Aorta (tissue), 5 donors: Measurements from ENCODE around the gene RGS6. TPM values are rescaled to one million over a fixed set of nuclear protein-coding genes. Genes with fewer than 3 reads are reported as not detected.

ENCODE experiments used
- ATAC-seq: fragments of 200-7000 bp; cut with Tn5 transposase; one replicate; pipeline ENCODE4 v1.9.1; 2022; ENCODE audit warnings: moderate library complexity; ENCODE audit not compliant: low FRiP score
- DNase-seq, 2 donors: peaks; one replicate each; pipeline ENCODE4 v3.0.0-alpha.2; 2020
- H3K27ac ChIP-seq, 2 donors: one replicate each; pipeline ENCODE4 v1.5.1; 2013; ENCODE audit warnings: low read length in 2 of 2, mild to moderate bottlenecking in 2 of 2, moderate library complexity in 2 of 2, control low read depth in 1 of 2, inconsistent platforms in 1 of 2, low read depth in 1 of 2
- H3K27me3 ChIP-seq, 2 donors: one replicate each; pipeline ENCODE4 v1.6.1; 2013; ENCODE audit warnings: control low read depth in 1 of 2, low read length in 1 of 2, mild to moderate bottlenecking in 1 of 2, moderate library complexity in 1 of 2; ENCODE audit not compliant: insufficient read depth in 2 of 2, control insufficient read depth in 1 of 2
- H3K36me3 ChIP-seq, 2 donors: one replicate each; pipeline ENCODE4 v1.6.1; 2013; ENCODE audit warnings: control low read depth in 1 of 2, low read length in 1 of 2, mild to moderate bottlenecking in 1 of 2; ENCODE audit not compliant: insufficient read depth in 2 of 2, control insufficient read depth in 1 of 2
- H3K4me1 ChIP-seq, 2 donors: one replicate each; pipeline ENCODE4 v1.6.1; 2013; ENCODE audit warnings: low read length in 2 of 2, control low read depth in 1 of 2, mild to moderate bottlenecking in 1 of 2, moderate library complexity in 1 of 2; ENCODE audit not compliant: insufficient read depth in 2 of 2, control insufficient read depth in 1 of 2
- H3K4me3 ChIP-seq, 2 donors: one replicate each; pipeline ENCODE4 v1.5.1; 2013; ENCODE audit warnings: low read length in 2 of 2, control low read depth in 1 of 2, mild to moderate bottlenecking in 1 of 2
- H3K9me3 ChIP-seq: one replicate; pipeline ENCODE4 v1.6.1; 2013; ENCODE audit warnings: mild to moderate bottlenecking, low read length; ENCODE audit not compliant: control insufficient read depth
- WGBS, 2 donors: extraction: QIAGEN DNeasy Blood & Tissue Kit; methylation state at CpG; one replicate each; pipeline ENCODE4 v1.1.7; 2013; 5-methylcytosine and 5-hydroxymethylcytosine counted together
- intact Hi-C, 2 donors: fragments of 100-400 bp; cut with DNase I; formaldehyde crosslinking; loops; one replicate each; pipeline versions ENCODE4 v1.14.2 to v1.15.0; 2022
- polyA plus RNA-seq, 2 donors: library from polyadenylated mRNA; stranded (reverse); fragments of 200-250 nt; gene quantifications; one replicate each; pipeline ENCODE4 v1.2.3, GENCODE V29; 2013
- total RNA-seq, 2 donors: library from RNA; stranded (reverse); fragmentation: NEBNext Ultra II Directional; extraction: Animal tissue kit (Norgen Biotek cat#: 25700); gene quantifications; one replicate each; pipeline ENCODE4 v1.2.1, GENCODE V29; 2021
- donor health status: healthy with polysubstance abuse.
- donor health status: Bipolar disorder and iron deficiency.
- donor health status: DM: no; HTN: no; CAD: no.
- donor health status: DM: no; HTN: no; CAD: no.
- donor health status: DM: yes; HTN: yes; CAD: no.

RGS6 gene
- total and polyA plus RNA-seq, 4 donors, result 0.05 to 2.0 (median 1.8) TPM; not detected in 1

DNA sequence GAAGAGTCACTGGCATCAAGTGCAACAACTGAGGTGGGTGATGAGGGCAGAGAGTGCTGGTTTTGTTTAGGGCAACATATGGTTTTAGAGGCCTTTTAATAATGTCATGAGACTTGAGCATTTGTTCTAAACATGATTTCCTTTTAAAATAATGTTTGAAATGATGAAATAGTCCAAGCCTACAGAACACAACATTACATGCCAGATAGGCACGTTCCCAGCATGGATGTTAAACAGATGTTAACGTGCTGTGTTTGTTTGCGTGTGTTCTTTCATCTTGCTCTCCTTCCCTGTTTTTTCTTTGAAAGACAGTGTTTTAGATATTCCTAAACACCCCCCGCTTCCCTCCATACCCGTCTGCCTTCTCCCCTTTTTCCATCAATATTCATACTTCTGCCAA is 82.3 kb downstream of the RGS6 start:
- Histone ChIP-seq H3K27me3 (no peaks in the 10 kb centered on the region), H3K4me1 (no peaks in the 10 kb centered on the region), H3K4me3 (no peak overlapping the region), H3K36me3 (no peaks in the 10 kb centered on the region), H3K9me3 (peaks cover 1% of the 10 kb centered on the region), H3K27ac (no peak overlapping the region)
- intact Hi-C loops, result no loop called here
- DNase-seq (no peak), ATAC-seq (no peak)
- 83 to 87% methylated on average over 5 of the region's 5 CpGs for WGBS, 2 donors

GRCh38 chr14:72017290-72017689 is 85.1 kb downstream of the RGS6 start:
- ATAC-seq (no peak), DNase-seq (no peak)
- no peaks in the 10 kb centered on the region for H3K4me1 ChIP-seq
- H3K27me3 ChIP-seq, result no peaks in the 10 kb centered on the region
- intact Hi-C loops, result no loop called here
- peaks cover 4% of the 10 kb centered on the region for H3K9me3 ChIP-seq
- no peak overlapping the region for H3K27ac ChIP-seq
- H3K4me3 ChIP-seq, result no peak overlapping the region
- H3K36me3 ChIP-seq, result no peaks in the 10 kb centered on the region

DNA sequence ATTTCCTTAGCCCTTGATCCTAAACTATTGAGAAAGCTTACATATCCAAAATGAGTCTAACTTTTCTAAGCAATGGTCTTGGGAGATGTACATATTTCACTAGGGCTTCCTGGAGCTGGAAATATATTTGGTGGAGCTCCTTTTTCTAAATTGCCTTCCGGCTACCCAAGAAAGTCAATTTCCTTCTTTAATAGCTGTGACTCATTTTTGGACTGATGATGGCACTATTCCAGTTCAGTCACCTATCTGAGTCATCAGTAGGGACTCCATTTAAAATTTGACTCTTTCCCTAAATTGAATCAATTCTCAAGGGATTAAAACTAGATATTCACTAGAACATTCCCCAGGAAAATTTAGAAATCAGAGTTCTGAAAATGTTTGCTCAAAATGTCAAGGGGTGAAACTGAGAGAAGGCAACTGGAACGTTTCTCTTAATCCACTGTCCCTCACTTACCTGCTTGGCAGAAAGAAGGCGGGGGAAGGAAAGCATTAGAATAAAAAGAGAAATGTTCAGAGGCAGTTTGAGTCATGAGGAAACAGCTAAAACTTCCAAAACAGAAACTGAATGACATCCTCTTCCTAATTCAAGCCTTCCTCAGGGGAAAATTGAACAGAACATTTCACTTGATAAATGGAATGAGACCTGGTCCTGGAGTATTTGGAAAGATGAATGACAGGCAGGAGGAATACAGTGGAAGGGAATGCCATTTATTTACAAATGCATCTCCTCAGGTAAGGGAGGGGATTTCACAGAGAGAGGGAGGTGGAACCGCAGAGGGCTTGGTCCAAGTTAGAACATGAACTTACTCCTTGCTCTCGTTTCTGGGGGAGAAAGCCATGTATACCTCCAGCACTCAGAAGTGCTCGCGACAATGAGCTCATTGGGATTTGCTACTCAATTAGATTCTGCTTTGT is 91.2 kb downstream of the RGS6 start:
- peaks cover 0 to 3% of the 10 kb centered on the region in 2 donors for H3K27me3 ChIP-seq
- no peak overlapping the region for H3K27ac ChIP-seq
- no peak overlapping the region for H3K4me3 ChIP-seq
- DNase-seq, result no peak
- intact Hi-C loops, result loop anchor here (2.0 to 10.0 kb wide), 2 partner anchors 269 to 271 kb away; no protein-coding TSS in a partner anchor
- H3K4me1 ChIP-seq, result no peaks in the 10 kb centered on the region
- no peaks in the 10 kb centered on the region for H3K36me3 ChIP-seq
- 32 to 45% methylated on average over 7 of the region's 7 CpGs for WGBS, 2 donors
- H3K9me3 ChIP-seq, result peaks cover 4% of the 10 kb centered on the region
- no peak for ATAC-seq

- Histone ChIP-seq H3K27me3 (peaks cover 0 to 3% of the 10 kb centered on the region in 2 donors), H3K36me3 (no peaks in the 10 kb centered on the region), H3K9me3 (peaks cover 4% of the 10 kb centered on the region), H3K4me1 (no peaks in the 10 kb centered on the region), H3K27ac (no peak overlapping the region), H3K4me3 (no peak overlapping the region)
- no peak for DNase-seq
- WGBS, 2 donors, result 23 to 33% methylated on average over 6 of the region's 6 CpGs
- intact Hi-C loops, result loop anchor here (2.0 to 10.0 kb wide), 2 partner anchors 269 to 271 kb away; no protein-coding TSS in a partner anchor
- no peak for ATAC-seq
Measured at GRCh38 chr14:72024043-72024407, 91.8 kb downstream of the RGS6 start.

- DNase-seq (no peak), ATAC-seq (no peak)
- Histone ChIP-seq H3K36me3 (no peaks in the 10 kb centered on the region), H3K27me3 (peaks cover 0 to 3% of the 10 kb centered on the region in 2 donors), H3K27ac (no peak overlapping the region), H3K4me1 (no peaks in the 10 kb centered on the region), H3K4me3 (no peak overlapping the region), H3K9me3 (peaks cover 5% of the 10 kb centered on the region)
- intact Hi-C loops, result loop anchor here (2.0 to 10.0 kb wide), 2 partner anchors 268 to 270 kb away; no protein-coding TSS in a partner anchor
- WGBS, 2 donors, result 67 to 73% methylated on average over 4 of the region's 4 CpGs
Measured at GRCh38 chr14:72024504-72024903, 92.3 kb downstream of the RGS6 start.

DNA sequence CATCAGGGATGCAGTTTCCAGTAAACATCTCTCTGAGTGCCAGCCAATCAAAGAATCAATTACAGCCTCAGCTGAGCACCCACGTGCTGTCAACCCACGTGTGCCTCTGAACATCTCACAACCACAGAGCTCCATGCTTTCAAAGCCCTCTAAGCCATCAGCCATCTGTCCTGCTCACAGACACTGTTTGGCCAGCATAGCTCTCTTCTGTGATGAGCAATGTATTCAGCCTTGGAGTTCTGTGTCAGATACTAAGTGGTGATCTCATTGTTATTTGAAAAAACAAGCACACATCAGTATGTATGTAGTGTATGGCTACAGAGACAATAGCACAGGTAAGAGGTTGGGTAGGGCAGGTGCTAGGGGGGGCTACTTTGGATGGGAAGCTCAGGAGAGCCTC is 94.3 kb downstream of the RGS6 start:
- no peak for DNase-seq
- Histone ChIP-seq H3K27me3 (peaks cover 0 to 3% of the 10 kb centered on the region in 2 donors), H3K4me3 (no peak overlapping the region), H3K36me3 (no peaks in the 10 kb centered on the region), H3K27ac (no peak overlapping the region), H3K4me1 (no peaks in the 10 kb centered on the region), H3K9me3 (peaks cover 3% of the 10 kb centered on the region)
- 30 to 47% methylated on average over 2 of the region's 2 CpGs for WGBS, 2 donors
- ATAC-seq, result no peak
- intact Hi-C loops, result loop anchor here in 1 of 2 donors (10.0 kb wide), 1 partner anchor 268 kb away; no protein-coding TSS in a partner anchor

GRCh38 chr14:72027061-72027460 is 94.8 kb downstream of the RGS6 start:
- ATAC-seq (no peak), DNase-seq (no peak)
- Histone ChIP-seq H3K27me3 (peaks cover 0 to 3% of the 10 kb centered on the region in 2 donors), H3K4me1 (no peaks in the 10 kb centered on the region), H3K36me3 (no peaks in the 10 kb centered on the region), H3K27ac (no peak overlapping the region), H3K4me3 (no peak overlapping the region), H3K9me3 (peaks cover 3% of the 10 kb centered on the region)
- 51 to 75% methylated on average over 1 of the region's 1 CpG for WGBS, 2 donors
- intact Hi-C loops, result loop anchor here in 1 of 2 donors (10.0 kb wide), 1 partner anchor 268 kb away; no protein-coding TSS in a partner anchor

DNA sequence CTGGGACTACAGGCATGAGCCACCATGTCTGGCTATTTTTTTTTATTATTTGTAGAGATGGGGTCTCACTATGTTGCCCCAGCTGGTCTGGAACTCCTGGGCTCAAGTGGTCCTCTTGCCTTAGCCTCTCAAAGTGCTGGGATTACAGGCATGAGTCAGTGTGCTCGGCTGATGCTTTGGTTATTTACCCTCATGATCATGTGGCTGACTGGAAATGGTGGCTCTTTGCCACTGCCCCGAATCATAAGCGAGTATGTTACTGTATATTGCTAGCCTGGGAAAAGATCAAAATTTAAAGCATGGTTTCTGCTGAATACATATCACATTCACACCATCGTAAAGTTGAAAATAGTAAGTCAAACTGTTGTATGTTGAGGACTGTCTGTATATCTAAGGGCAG is 101.1 kb downstream of the RGS6 start:
- DNase-seq, result no peak
- H3K27me3 ChIP-seq, result no peaks in the 10 kb centered on the region
- intact Hi-C loops, result no loop called here

DNA sequence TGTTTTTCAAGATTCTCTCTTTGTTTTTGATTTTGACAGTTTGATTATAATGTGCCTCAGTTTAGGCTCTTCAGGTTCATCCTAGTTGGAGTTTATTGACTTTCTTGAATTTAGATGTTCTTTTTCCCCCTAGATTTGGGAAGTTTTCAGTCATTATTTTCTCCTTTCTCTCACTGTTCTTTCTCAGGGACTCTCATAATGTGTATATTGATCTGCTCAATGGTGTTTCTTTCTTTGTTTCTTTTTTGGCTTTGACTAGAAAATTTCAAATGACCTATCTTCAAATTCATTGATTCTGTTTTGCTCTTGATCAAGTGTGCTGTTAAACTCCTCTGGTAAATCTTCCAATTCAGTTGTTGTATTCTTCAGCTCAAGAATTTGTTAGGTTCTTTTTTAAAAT is 108.3 kb downstream of the RGS6 start:
- DNase-seq (no peak), ATAC-seq (no peak)
- intact Hi-C loops, result no loop called here
- Histone ChIP-seq H3K27ac (no peak overlapping the region), H3K4me1 (no peaks in the 10 kb centered on the region), H3K9me3 (peaks cover 1% of the 10 kb centered on the region), H3K36me3 (no peaks in the 10 kb centered on the region), H3K27me3 (peaks cover 0 to 1% of the 10 kb centered on the region in 2 donors), H3K4me3 (no peak overlapping the region)

More for the DNA sequence above, 101.1 kb downstream of the RGS6 start:
- no peaks in the 10 kb centered on the region for H3K4me1 ChIP-seq
- peaks cover 2% of the 10 kb centered on the region for H3K9me3 ChIP-seq
- H3K4me3 ChIP-seq, result no peak overlapping the region
- H3K36me3 ChIP-seq, result no peaks in the 10 kb centered on the region
- ATAC-seq, result no peak
- no peak overlapping the region for H3K27ac ChIP-seq
- 64 to 67% methylated on average over 4 of the region's 4 CpGs for WGBS, 2 donors
